ENCODE data around the gene MSX2. TPM values are rescaled to one million over a fixed set of nuclear protein-coding genes. Genes with fewer than 3 reads are reported as not detected.
"Not testable (repeated sequence)": the region's sequence is repeated elsewhere in the genome, so short reads cannot be mapped to it uniquely, and the experiment has no call there.

Gene MSX2
- total RNA-seq, 2 donors from 2014 or later: 0.88 to 1.1 TPM

DNA sequence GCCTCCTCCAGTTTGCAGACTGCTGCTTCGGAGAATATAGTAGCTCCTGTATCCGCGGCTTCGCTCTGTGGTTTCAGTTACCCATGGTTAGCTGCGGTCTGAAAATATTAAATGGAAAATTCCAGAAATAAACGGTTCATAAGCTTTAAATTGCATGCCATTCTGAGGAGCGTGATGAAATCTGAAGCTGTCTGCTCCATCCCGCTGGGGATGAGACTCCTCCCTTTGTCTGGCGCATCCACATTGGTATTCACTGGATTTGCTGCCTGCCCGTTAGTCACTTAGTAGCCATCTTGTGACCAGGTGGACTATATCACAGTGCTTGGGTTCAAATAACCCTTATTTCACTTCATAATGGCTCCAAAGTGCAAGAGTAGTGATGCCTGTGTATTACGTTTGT is 36.3 kb downstream of the MSX2 start:
- intact Hi-C loops (cut with DNase I): no loop called here
- no peak for DNase-seq (ENCODE audit: low spot score)

DNA sequence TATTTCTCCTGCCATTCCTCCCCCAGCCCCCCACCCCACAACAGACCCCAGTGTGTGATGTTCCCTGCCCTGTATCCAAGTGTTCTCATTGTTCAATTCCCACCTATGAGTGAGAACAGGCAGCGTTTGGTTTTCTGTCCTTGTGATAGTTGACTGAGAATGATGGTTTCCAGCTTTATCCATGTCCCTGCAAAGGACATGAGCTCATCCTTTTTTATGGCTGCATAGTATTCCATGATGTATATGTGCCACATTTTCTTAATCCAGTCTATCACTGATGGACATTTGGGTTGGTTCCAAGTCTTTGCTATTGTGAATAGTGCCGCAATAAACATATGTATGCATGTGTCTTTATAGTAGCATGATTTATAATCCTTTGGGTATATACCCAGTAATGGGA is 37.0 kb downstream of the MSX2 start:
- DNase-seq (ENCODE audit: low spot score); intact Hi-C loops (cut with DNase I): not testable (repeated sequence)

DNA sequence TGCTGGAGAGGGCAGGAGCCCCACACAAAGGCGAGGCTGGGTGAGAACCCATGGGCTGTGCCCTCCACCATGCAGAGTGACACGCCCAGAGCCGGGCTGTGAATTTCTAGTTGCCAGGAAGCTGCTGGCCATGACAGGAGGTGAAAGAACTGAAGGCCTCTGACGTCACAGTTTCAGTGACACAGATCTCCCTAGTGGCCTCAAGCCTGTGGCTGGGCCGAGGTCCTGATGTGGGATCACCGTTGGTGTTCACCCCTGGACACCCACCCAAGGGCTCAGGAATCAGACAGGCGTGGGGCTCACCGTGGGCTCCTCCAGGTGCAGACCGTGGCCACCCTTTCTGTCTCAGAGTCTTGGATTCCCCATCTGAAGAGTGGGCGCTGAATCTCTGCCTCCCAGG is 39.9 kb downstream of the MSX2 start:
- no peak for DNase-seq (ENCODE audit: low spot score)
- intact Hi-C loops (cut with DNase I): no loop called here

DNA sequence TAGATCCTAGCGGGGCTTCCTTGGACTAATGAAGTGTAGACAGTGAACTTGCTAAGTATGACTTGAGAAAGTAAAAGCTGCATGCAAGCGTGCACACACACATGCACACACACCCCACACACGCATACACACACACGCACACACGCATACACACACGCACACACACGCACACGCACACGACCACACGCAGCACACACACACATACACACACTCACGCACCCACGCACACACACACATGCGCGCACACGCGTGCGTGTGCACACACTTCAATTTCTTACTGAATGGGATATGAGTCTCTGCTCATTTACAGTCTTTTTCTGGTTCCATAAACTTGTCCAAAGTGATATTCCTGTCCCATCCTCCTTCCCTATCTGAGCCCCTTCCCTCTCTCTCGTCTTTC is 41.2 kb downstream of the MSX2 start:
- intact Hi-C loops (cut with DNase I): no loop called here
- no peak for DNase-seq (ENCODE audit: low spot score)

DNA sequence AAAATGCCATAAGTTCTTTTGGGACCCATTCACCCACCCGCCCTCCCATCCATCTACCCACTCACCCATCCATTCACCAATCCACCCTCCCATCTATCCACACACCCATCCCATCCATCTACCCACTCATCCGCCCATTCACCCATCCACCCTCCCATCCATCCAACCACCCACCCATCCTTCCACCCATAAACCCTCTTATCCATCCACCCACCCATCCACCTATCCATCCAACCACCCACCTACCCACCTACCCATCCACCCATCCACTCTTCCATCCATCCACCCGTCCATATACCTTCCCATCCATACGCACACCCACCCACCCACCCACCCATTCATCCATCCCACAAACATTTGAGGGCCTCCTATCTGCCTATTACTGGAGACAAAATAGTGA is 43.3 kb downstream of the MSX2 start:
- intact Hi-C loops (cut with DNase I): no loop called here
- no peak for DNase-seq (ENCODE audit: low spot score)

DNA sequence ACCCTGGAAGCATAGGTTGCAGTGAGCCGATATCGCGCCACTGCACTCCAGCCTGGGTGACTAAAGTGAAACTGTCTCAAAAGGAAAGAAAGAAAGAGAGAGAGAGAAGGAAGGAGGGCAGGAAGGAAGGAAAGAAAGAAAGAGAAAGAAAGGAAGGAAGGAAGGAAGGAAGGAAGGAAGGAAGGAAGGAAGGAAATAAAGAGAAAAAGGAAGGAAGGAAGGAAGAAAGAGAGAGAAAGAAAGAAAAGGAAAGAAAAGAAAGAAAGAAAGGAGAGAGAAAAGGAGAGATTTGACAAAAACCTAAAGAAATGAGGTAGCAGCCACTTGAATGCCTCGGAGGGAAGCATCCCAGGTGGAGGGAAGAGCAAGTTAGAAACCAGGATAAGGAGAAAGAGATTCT is 44.6 kb downstream of the MSX2 start:
- intact Hi-C loops (cut with DNase I): no loop called here
- no peak for DNase-seq (ENCODE audit: low spot score)

DNA sequence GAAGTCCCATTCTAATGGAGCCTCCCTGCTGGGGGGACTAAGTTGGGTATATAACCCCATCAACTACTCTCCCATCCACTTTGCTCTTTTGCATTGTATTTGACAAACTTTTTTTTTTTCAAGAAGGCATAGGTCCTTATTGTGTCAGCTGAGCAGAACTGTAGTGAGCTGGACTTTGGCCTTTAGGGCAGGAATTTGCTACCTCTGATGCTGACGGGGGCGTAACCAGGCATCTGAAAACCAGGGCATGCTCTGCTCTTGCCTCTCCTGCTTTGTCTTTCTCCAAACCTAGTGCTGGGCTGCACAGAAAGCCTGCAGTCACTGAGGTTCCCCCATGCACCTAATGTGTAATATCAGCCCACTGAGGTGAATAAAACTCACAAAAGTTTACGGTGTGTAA is 49.0 kb downstream of the MSX2 start:
- intact Hi-C loops (cut with DNase I): no loop called here

DNA sequence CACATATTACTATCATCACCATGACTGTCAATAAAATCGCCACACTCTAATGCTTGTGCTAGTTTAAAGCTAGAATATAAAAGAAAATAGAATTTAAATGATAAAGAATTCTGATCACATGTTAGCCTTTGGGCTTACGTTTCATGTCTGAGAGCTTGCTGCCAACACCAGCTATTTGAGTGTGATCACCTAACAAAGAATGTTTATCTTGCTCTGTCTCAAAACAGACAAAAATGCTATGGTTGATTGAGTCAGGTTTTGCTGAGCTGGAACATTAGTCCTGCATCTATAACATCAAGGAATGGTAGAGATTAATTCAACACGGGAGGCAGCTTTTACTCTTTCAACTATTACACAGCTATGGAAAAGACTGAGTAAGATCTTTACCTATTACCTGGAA is 50.7 kb downstream of the MSX2 start:
- intact Hi-C loops (cut with DNase I): no loop called here
- DNase-seq (ENCODE audit: low spot score): no peak

More for the DNA sequence above, 49.0 kb downstream of the MSX2 start:
- no peak for DNase-seq (ENCODE audit: low spot score)

DNA sequence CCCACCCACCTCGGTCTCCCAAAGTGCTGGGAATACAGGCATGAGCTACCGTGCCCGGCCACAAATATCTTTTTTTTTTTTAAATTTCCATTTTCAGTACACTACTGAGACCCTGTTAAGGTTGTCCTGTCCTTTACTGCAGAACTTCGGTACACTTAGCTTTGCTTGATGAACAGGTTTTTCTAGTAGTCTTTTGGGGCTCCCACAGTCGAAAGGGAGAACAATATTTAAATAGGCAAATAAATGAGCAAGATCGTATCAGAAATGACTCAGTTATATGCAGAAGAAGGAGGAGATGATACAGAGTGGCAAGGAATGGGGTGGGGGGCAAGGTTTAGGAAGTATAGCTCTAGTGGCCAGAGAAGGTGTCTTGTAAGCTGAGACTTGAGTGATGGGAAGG is 52.7 kb downstream of the MSX2 start:
- intact Hi-C loops (cut with DNase I): no loop called here
- no peak for DNase-seq (ENCODE audit: low spot score)

DNA sequence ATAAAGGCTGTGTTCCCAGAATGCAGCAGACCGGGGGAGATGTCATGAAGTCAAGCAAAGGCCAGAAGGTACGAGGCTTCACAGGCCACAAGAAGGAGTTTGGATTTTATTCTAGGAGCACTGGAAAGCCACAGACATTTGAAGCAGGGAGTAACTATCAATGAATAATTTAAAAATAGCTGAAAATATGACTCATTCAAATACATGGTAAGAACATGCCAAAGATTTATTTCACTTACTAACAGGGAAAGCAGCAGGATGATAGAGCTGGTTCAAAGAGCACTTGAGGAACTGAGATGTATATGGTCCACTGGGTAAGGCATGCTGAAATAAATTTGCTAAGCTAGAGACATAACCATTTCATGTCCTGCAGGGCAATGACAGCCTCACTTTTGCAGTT is 53.2 kb downstream of the MSX2 start:
- DNase-seq (ENCODE audit: low spot score): no peak
- intact Hi-C loops (cut with DNase I): no loop called here

Small RNAs within 50 kb of the gene (microRNA-seq; reads per million reads assigned to microRNA genes)
- gene MIR4634 (ENCODE audit: borderline microRNAs expressed in 2 of 2): 0.26 to 1.9 reads per million in 2 donors

Data from posterior vena cava (tissue), 2 donors.